A549 (cell line): ENCODE measurements around the gene PTPRD. TPM values are rescaled to one million over a fixed set of nuclear protein-coding genes. Genes with fewer than 3 reads are reported as not detected.

ENCODE experiments used
- ATAC-seq, 2 experiments: fragments of 200-7000 bp in 1 of 2; fragments of >200 bp in 1 of 2; cut with Nextera tagmentation in 1 of 2; cut with Tn5 transposase in 1 of 2; 3 replicates each; pipeline versions ENCODE4 v1.8.0 to v1.9.1; 2018 to 2020; ENCODE audit warnings: mild to moderate bottlenecking in 1 of 2, moderate library complexity in 1 of 2
- CTCF ChIA-PET: fragments of 300-600 bp; sonication (Branson Sonifier 250); formaldehyde crosslinking; extraction: SDS; loops from one replicate; lab custom pipeline; 2021; ENCODE audit warnings: antibody characterized with exemption, inconsistent platforms; lab: Yijun Ruan, JAX
- POLR2A ChIA-PET: fragments of 350-600 bp; formaldehyde crosslinking; extraction: SDS; loops from one replicate; lab custom pipeline; 2021; ENCODE audit warnings: antibody characterized with exemption, inconsistent platforms; lab: Yijun Ruan, JAX
- DNase-seq, 2 experiments: peaks; one replicate each; pipeline versions ENCODE4 v3.0.0 to v3.0.0-alpha.2; 2011 to 2016; ENCODE audit warnings: low read depth in 1 of 2, low spot score in 1 of 2
- FAIRE-seq: peaks from 2 replicates; lab custom pipeline; 2011; peaks lifted over from hg19 to GRCh38; lab: Jason Lieb, UNC
- H3K27ac ChIP-seq, 2 experiments: fragments of >200 bp; sonication (Bioruptor Twin); formaldehyde crosslinking; 3 replicates each; pipeline ENCODE4 v1.5.1; 2016 to 2017
- H3K4me1 ChIP-seq: fragments of >200 bp; sonication (Bioruptor Twin); formaldehyde crosslinking; 3 replicates; pipeline ENCODE4 v1.6.1; 2016
- H3K4me2 ChIP-seq: fragments of >200 bp; sonication (Bioruptor Twin); formaldehyde crosslinking; 3 replicates; pipeline ENCODE4 v1.6.1; 2016
- H3K4me3 ChIP-seq: fragments of >200 bp; sonication (Bioruptor Twin); formaldehyde crosslinking; 3 replicates; pipeline ENCODE4 v1.5.1; 2016
- H3K9me3 ChIP-seq: fragments of >200 bp; sonication (Bioruptor Twin); formaldehyde crosslinking; 3 replicates; pipeline ENCODE4 v1.6.1; 2016
- CBX2 ChIP-seq: fragments of 200-600 bp; sonication (generic); IDR thresholded peaks from 2 replicates; pipeline ENCODE4 v1.6.1; 2016; ENCODE audit warnings: low read depth, mild to moderate bottlenecking, borderline replicate concordance
- CTCF ChIP-seq: fragments of >200 bp; sonication (Bioruptor Twin); formaldehyde crosslinking; IDR thresholded peaks from 3 replicates; pipeline ENCODE4 v1.5.1; 2016
- EHF ChIP-seq: fragments of 250-450 bp; sonication (Bioruptor Pico); IDR thresholded peaks from 2 replicates; pipeline ENCODE4 v1.5.0; 2020; ENCODE audit warnings: mild to moderate bottlenecking
- EHMT2 ChIP-seq: fragments of 200-600 bp; sonication (generic); IDR thresholded peaks from 2 replicates; pipeline ENCODE4 v1.6.1; 2016; ENCODE audit warnings: antibody characterized with exemption, low read depth, mild to moderate bottlenecking, moderate library complexity
- GATA3 ChIP-seq: IDR thresholded peaks from 2 replicates; pipeline ENCODE4 v1.6.1; 2012; ENCODE audit warnings: borderline replicate concordance
- HOXB13 ChIP-seq: fragments of 250-450 bp; sonication (Bioruptor Pico); IDR thresholded peaks from 2 replicates; pipeline ENCODE4 v1.5.0; 2020; ENCODE audit warnings: low read depth, mild to moderate bottlenecking, moderate library complexity
- KDM1A ChIP-seq: fragments of 200-600 bp; sonication (generic); IDR thresholded peaks from 2 replicates; pipeline ENCODE4 v1.6.1; 2016; ENCODE audit warnings: low read depth, mild to moderate bottlenecking
- MAFK ChIP-seq: fragments of 450-650 bp; IDR thresholded peaks from 2 replicates; pipeline ENCODE4 v1.6.1; 2014; ENCODE audit not compliant: partially characterized antibody
- MYC ChIP-seq: IDR thresholded peaks from 2 replicates; pipeline ENCODE4 v1.6.1; 2012; ENCODE audit warnings: mild to moderate bottlenecking, inconsistent platforms, low read length, improper control_type of control experiment, borderline replicate concordance
- NFE2L2 ChIP-seq: fragments of 150-350 bp; conservative IDR thresholded peaks from 2 replicates; pipeline ENCODE4 v1.6.1; 2014; ENCODE audit warnings: low read length
- NPAS2 ChIP-seq: fragments of 250-450 bp; sonication (Bioruptor Pico); IDR thresholded peaks from 2 replicates; pipeline ENCODE4 v1.8.0; 2022; ENCODE audit warnings: mild to moderate bottlenecking, moderate library complexity, borderline replicate concordance
- NR3C1 ChIP-seq: fragments of >200 bp; sonication (Bioruptor Twin); formaldehyde crosslinking; IDR thresholded peaks from 3 replicates; pipeline ENCODE4 v1.6.1; 2017
- PHF8 ChIP-seq: fragments of 200-600 bp; sonication (generic); IDR thresholded peaks from 2 replicates; pipeline ENCODE4 v1.6.1; 2016; ENCODE audit warnings: low read depth, mild to moderate bottlenecking, antibody characterized with exemption, moderate library complexity, borderline replicate concordance
- RAD21 ChIP-seq, 2 experiments: fragments of >200 bp in 1 of 2; sonication (Bioruptor Twin) in 1 of 2; formaldehyde crosslinking in 1 of 2; IDR thresholded peaks in 1 of 2; conservative IDR thresholded peaks in 1 of 2; 2 replicates in 1 of 2; 3 replicates in 1 of 2; pipeline ENCODE4 v1.6.1; 2012 to 2018; ENCODE audit warnings: inconsistent platforms in 1 of 2
- WGBS: methylation state at CpG from one replicate; pipeline ENCODE4 v1.1.6; 2017; ENCODE audit errors: missing lambda C conversion rate; 5-methylcytosine and 5-hydroxymethylcytosine counted together
- polyA plus RNA-seq, 4 experiments: library from polyadenylated mRNA; depleted of rRNA in 3 of 4; stranded (reverse); fragments of >200 nt; fragmentation: RNase III in 1 of 4; extraction: RNeasy Plus Mini Kit Qiagen cat#74134 plus additional on column Dnase treatment in 1 of 4; gene quantifications; 2 replicates in 3 of 4; 3 replicates in 1 of 4; pipeline ENCODE4 v1.2.3, GENCODE V29; 2011 to 2017

The PTPRD gene
- polyA plus RNA-seq, 2 of the 4 experiments (the other 2 are of a cell fraction) = 0.39 to 1.3 TPM

GRCh38 chr9:8781458-8781857 is 1831.3 kb downstream of the PTPRD start:
- DNase-seq = no peak
- Histone ChIP-seq H3K4me2 (no peak overlapping the region), H3K4me1 (no peaks in the 10 kb centered on the region), H3K4me3 (no peak overlapping the region), H3K9me3 (no peaks in the 10 kb centered on the region), H3K27ac (no peak overlapping the region)
- CTCF ChIA-PET = no interaction called here
- ATAC-seq = no peak
- 0% methylated on average over 1 of the region's 1 CpG for WGBS
- no peak for FAIRE-seq
- no peak for TF ChIP-seq NPAS2 (CRISPR knock-in tag)
- no peak for TF ChIP-seq MAFK
- TF ChIP-seq NR3C1 = no peak
- POLR2A ChIA-PET = no interaction called here

- POLR2A ChIA-PET = no interaction called here
- H3K4me1 ChIP-seq = no peaks in the 10 kb centered on the region
- no peak overlapping the region for H3K4me3 ChIP-seq
- no peak for TF ChIP-seq CBX2
- no peak for TF ChIP-seq PHF8
- TF ChIP-seq MAFK = no peak
- TF ChIP-seq NFE2L2 = no peak
- TF ChIP-seq KDM1A = no peak
- H3K9me3 ChIP-seq = no peaks in the 10 kb centered on the region
- CTCF ChIA-PET = no interaction called here
- no peak overlapping the region for H3K27ac ChIP-seq
- ATAC-seq (no peak), FAIRE-seq (no peak), DNase-seq (no peak)
- H3K4me2 ChIP-seq = no peak overlapping the region
- WGBS = 33% methylated on average over 3 of the region's 3 CpGs
Observed at GRCh38 chr9:8780386-8780785, 1832.4 kb downstream of the PTPRD start.

- ATAC-seq (no peak), FAIRE-seq (no peak)
- CTCF ChIA-PET = interaction anchor here (0.6 kb wide), 1 partner anchor 21 kb away, joined by 4 read pairs; no protein-coding TSS in a partner anchor
Observed at GRCh38 chr9:8779478-8779877, 1833.3 kb downstream of the PTPRD start.

GRCh38 chr9:8778356-8778755 is 1834.4 kb downstream of the PTPRD start:
- Histone ChIP-seq H3K4me1 (no peaks in the 10 kb centered on the region), H3K4me3 (no peak overlapping the region), H3K9me3 (no peaks in the 10 kb centered on the region), H3K4me2 (no peak overlapping the region)
- no peak for DNase-seq
- POLR2A ChIA-PET = no interaction called here
- no peak for ATAC-seq
- no peak for TF ChIP-seq EHMT2
- TF ChIP-seq MYC = no peak
- TF ChIP-seq RAD21 (conservative IDR thresholded peaks at IDR 0.05 in 1 of 2, IDR thresholded peaks at IDR 0.05 in 1 of 2) = no peak
- no peak for TF ChIP-seq CTCF
- TF ChIP-seq, all 56 proteins: peak for 0
- H3K27ac ChIP-seq = no peak overlapping the region
- no peak for FAIRE-seq
- 35% methylated on average over 6 of the region's 6 CpGs for WGBS
- CTCF ChIA-PET = no interaction called here

More at GRCh38 chr9:8779478-8779877, 1833.3 kb downstream of the PTPRD start:
- no peak for DNase-seq
- no peaks in the 10 kb centered on the region for H3K9me3 ChIP-seq
- no peak for TF ChIP-seq GATA3
- TF ChIP-seq CBX2 = no peak
- TF ChIP-seq NR3C1 = no peak
- H3K4me2 ChIP-seq = no peak overlapping the region
- H3K4me3 ChIP-seq = no peak overlapping the region
- WGBS = 6% methylated on average over 4 of the region's 4 CpGs
- POLR2A ChIA-PET = no interaction called here
- H3K4me1 ChIP-seq = no peaks in the 10 kb centered on the region
- H3K27ac ChIP-seq = no peak overlapping the region

DNA sequence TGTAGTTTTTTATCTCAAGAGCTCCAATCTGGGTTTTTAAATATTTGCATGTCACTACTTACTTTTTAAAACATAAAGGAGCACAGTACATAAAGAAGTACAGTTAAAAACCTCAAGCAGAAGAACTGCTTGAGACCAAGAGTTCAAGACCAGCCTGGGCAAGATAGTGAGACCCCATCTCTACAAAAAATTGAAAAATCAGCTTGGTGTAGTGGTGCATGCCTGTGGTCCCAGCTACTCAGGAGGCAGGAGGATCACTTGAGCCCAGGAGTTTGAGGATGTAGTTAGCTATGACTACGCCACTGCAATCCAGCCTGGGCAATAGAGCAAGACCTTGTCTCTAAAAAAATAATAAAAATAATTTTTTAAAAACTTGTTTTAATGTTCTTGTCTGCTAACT is 1840.5 kb downstream of the PTPRD start:
- no peak for TF ChIP-seq RAD21 (conservative IDR thresholded peaks at IDR 0.05 in 1 of 2, IDR thresholded peaks at IDR 0.05 in 1 of 2)
- no peak for TF ChIP-seq HOXB13 (CRISPR knock-in tag)
- no peak for TF ChIP-seq EHF (CRISPR knock-in tag)
- no peak overlapping the region for H3K4me3 ChIP-seq
- no peak overlapping the region for H3K4me2 ChIP-seq
- POLR2A ChIA-PET = no interaction called here
- no peak for FAIRE-seq
- no peaks in the 10 kb centered on the region for H3K4me1 ChIP-seq
- no peak overlapping the region for H3K27ac ChIP-seq
- WGBS = 3% methylated on average over 1 of the region's 1 CpG
- ATAC-seq = no peak
- no peak for DNase-seq
- no peaks in the 10 kb centered on the region for H3K9me3 ChIP-seq
- CTCF ChIA-PET = interaction anchor here (0.6 kb wide), 1 partner anchor 25 kb away, joined by 3 read pairs; no protein-coding TSS in a partner anchor
